ENCODE data around the gene MYO1D.

The MYO1D gene

GRCh38 chr17:32493571-32493970 lies 383.4 kb downstream of the MYO1D start:
- DNase-seq (ENCODE audit: low read depth in 1 of 2, low spot score in 1 of 2) = no peak

GRCh38 chr17:32492648-32493289 lies 384.2 kb downstream of the MYO1D start:
- no peak for DNase-seq (ENCODE audit: low read depth in 1 of 2, low spot score in 1 of 2)

DNA sequence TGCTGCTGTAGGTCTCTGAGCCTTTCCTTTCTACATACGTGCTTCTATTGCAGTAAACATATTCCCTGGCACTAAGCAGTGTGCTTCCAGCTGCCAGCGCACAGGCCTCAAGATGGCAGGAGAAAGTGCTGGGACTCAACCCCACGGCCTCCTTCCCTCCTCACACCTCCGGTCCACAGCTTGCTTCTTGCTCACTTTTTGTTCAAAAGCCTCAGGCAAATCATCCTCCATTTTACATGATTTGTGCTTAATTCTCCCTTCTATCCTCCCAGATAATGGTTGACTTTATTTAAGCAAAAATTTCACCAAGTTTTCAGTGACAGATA lies 384.7 kb downstream of the MYO1D start:
- no peak for DNase-seq (ENCODE audit: low read depth in 1 of 2, low spot score in 1 of 2)

GRCh38 chr17:32491371-32492263 lies 385.3 kb downstream of the MYO1D start:
- no peak for DNase-seq (ENCODE audit: low read depth in 1 of 2, low spot score in 1 of 2)

DNA sequence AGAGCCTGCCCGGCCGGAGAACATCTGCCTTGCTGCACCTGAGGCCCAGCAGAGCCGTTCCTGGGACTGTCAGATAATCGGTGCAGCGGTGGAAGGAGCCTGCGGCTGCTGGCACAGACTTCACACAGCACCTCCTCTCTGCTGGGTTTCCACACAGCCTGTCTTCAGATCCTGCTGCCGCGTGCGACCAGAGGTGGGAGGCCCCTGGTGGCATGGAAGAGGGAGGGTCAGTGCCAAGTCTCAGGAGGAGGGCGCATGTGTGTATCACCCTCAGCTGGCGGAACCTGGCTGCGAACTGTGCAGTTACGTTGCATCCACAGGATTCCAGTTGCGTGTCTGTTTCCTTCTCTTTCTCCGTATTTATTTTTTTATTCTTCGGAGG lies 386.8 kb downstream of the MYO1D start:
- DNase-seq (ENCODE audit: low read depth in 1 of 2, low spot score in 1 of 2) = no peak

- DNase-seq (ENCODE audit: low read depth in 1 of 2, low spot score in 1 of 2) = no peak
Observed at GRCh38 chr17:32489320-32490100, 387.4 kb downstream of the MYO1D start.

- no peak for DNase-seq (ENCODE audit: low read depth in 1 of 2, low spot score in 1 of 2)
Observed at GRCh38 chr17:32488604-32489180, 388.2 kb downstream of the MYO1D start.

DNA sequence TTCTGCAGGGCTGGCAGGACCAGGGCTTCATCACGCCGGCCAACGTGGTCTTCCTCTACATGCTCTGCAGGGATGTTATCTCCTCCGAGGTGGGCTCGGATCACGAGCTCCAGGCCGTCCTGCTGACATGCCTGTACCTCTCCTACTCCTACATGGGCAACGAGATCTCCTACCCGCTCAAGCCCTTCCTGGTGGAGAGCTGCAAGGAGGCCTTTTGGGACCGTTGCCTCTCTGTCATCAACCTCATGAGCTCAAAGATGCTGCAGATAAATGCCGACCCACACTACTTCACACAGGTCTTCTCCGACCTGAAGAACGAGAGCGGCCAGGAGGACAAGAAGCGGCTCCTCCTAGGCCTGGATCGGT lies 388.8 kb downstream of the MYO1D start:
- no peak for DNase-seq (ENCODE audit: low read depth in 1 of 2, low spot score in 1 of 2)

GRCh38 chr17:32487473-32488176 lies 389.3 kb downstream of the MYO1D start:
- no peak for DNase-seq (ENCODE audit: low read depth in 1 of 2, low spot score in 1 of 2)

- peak; percentile 55 to 63 for DNase-seq (ENCODE audit: low read depth in 1 of 2, low spot score in 1 of 2)
Observed at GRCh38 chr17:32486701-32487472, 390.0 kb downstream of the MYO1D start, which contains the start of gene CDK5R1. Gene CDK5R1 (plus strand): TSS chr17:32486993. CDS start chr17:32487621, 628 bp downstream.

- peak; percentile 45 to 61 for DNase-seq (ENCODE audit: low read depth in 1 of 2, low spot score in 1 of 2)
Observed at GRCh38 chr17:32486111-32486700, 390.7 kb downstream of the MYO1D start.

DNA sequence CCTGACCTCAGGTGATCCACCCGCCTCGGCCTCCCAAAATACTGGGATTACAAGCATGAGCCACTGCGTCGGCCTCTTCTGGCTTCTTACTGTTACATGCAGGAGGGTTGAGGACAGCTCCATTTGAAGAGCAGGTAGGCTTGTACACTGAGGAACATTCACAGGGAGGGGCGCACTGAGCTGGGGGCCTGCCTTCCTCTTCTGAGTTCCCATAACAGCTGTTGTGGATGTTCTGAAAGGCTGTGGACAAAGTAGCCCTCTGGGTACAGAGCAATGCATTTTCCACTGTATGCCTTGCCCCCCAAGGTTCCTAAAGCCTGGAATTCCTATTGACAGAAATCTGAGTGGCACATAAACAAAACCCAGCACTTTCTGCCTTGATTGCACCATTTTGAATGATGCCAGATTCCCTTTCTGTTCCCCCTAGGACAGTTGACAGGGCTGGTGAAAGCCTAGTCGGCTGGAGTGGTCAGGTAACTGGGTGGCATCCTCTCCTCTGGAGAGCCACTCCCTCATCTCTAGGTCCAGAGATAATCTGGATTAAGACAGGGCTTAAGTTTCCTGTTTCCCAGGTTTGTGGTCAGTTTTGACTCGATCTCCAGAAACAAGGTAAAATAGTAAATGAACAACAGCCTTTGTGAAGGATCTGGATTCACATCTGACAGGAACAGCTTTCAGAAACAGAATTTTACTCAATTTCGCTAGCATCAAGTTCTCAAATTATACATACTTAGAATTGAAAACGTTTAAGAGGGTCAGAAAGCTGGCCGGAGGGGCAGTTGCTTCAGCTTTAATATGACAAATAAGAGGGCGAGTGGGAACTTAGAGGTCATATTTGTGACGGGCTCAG lies 391.4 kb downstream of the MYO1D start:
- DNase-seq (ENCODE audit: low read depth in 1 of 2, low spot score in 1 of 2) = no peak

GRCh38 chr17:32484628-32485027 lies 392.3 kb downstream of the MYO1D start:
- DNase-seq (ENCODE audit: low read depth in 1 of 2, low spot score in 1 of 2) = no peak

- DNase-seq (ENCODE audit: low read depth in 1 of 2, low spot score in 1 of 2) = no peak
Observed at GRCh38 chr17:32484041-32484461, 392.9 kb downstream of the MYO1D start.

DNA sequence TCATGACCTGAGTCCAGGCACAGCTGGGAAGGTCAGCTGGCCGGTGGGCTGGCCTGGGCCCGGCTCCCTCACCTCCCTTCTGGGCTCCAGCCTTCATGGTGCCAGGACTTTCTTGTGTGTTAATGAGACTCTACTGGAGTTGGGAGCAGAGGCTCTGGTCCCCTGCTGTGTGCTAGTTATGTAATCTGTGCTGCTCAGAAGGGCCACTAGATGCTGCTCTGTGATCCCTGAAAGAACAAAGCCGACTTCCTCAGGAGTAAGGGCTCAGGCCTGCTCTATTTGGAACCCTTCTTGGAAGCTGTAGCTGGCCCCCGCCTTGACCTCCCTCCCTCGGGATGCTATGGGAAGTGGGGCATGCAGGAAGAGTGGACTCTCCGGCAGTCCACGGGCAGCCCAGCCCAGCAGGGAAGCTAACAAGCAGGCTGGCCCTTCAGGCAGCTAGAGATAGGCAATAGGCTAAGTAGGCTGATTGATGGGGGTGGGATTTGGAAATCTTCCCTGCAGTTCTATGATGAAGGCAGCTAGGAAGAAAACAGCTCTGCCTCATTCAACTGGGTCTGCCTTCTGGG lies 393.4 kb downstream of the MYO1D start:
- no peak for DNase-seq (ENCODE audit: low read depth in 1 of 2, low spot score in 1 of 2)

DNA sequence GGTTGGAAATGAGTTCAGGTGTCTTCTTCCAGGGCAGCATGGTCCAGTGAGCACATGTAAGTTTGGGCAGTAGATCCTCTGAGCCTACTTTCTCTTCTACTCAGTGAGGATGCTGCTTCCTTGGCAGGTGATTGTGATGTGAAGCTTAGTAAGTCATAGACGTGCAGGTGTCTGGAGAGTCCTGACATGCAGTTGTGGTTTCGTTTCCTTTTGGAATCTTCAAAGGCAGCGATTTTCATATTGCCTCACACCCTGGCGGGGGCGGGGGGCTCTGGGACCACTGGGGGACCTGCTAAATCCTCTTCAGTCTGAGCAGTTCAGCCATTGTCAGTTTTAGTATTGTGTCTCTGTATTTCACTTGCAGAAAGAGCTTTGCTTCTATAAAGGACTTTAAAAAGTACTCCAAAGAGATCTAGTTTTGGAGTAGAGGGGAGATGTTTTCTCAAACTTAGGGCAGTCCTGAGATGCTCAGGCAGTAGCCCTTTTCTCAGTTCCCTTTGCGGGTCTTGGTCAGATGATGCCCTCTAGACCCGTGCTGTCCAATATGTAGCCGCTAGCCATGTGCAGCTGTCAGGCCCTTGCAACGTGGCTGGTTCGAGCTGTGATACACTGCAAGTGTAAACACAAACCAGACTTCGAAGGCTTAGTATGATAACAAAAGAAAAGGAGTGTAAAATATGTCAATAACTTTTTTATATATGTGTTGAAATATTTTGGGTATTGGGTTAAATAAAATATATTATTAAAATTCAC lies 394.2 kb downstream of the MYO1D start:
- no peak for DNase-seq (ENCODE audit: low read depth in 1 of 2, low spot score in 1 of 2)

DNA sequence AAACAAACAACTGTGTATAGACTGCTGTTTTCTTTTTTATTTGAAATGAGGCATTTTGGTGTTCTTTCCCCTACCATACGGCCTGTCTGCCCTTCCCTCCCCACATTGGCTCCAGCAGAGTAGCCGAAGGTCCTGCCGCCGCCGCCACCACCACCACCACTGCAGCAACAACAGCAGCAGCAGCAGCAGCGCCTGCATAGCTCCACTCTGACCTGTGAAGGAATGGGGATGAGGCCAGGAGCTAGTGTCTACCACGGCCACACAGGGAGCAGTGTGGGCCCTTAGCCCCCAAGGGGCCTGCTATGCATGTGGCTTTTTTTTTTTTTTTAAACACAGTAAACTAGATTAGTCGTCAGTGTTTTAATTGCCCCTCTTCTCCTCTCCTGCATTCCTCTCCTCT lies 395.7 kb downstream of the MYO1D start:
- DNase-seq (ENCODE audit: low read depth in 1 of 2, low spot score in 1 of 2) = no peak
